A549 treated with ZK216348 at 1 μM for 4 hours (cell line): ENCODE measurements around the gene PAGE4. TPM values are rescaled to one million over a fixed set of nuclear protein-coding genes. Genes with fewer than 3 reads are reported as not detected.

Experiments
- total RNA-seq: library from RNA; stranded (reverse); fragments of 200-300 nt; extraction: Qiagen RNA extraction; gene quantifications from 5 replicates; pipeline ENCODE4 v1.2.3, GENCODE V29; 2022; ENCODE audit warnings: low read depth

The PAGE4 gene, protein sequence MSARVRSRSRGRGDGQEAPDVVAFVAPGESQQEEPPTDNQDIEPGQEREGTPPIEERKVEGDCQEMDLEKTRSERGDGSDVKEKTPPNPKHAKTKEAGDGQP
- total RNA-seq, result not detected in 5 replicates

DNA sequence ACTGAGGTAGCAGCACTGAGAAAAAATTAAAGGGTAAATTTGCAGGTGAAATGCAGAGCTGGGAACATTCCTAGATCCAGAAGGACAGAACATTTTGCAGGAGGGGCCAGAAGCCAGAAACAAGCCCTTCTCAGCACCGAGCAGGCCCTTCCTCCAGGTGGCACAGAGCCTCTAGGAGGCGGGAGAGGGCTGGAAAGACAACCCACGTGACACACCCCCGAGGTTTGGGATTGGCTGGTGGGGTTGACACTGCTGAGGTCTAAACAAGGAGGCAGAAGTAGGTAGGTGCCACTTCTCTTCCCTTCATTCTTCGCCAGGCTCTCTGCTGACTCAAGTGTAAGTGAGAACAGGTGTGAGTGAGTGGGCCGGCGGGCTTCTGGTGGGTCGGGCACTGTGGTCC is at the start of gene PAGE4:
Gene PAGE4, plus strand, starts transcription at position 288 of the 400 bp plus-strand sequence. CDS start 1,126 bp downstream, outside the sequence.

DNA sequence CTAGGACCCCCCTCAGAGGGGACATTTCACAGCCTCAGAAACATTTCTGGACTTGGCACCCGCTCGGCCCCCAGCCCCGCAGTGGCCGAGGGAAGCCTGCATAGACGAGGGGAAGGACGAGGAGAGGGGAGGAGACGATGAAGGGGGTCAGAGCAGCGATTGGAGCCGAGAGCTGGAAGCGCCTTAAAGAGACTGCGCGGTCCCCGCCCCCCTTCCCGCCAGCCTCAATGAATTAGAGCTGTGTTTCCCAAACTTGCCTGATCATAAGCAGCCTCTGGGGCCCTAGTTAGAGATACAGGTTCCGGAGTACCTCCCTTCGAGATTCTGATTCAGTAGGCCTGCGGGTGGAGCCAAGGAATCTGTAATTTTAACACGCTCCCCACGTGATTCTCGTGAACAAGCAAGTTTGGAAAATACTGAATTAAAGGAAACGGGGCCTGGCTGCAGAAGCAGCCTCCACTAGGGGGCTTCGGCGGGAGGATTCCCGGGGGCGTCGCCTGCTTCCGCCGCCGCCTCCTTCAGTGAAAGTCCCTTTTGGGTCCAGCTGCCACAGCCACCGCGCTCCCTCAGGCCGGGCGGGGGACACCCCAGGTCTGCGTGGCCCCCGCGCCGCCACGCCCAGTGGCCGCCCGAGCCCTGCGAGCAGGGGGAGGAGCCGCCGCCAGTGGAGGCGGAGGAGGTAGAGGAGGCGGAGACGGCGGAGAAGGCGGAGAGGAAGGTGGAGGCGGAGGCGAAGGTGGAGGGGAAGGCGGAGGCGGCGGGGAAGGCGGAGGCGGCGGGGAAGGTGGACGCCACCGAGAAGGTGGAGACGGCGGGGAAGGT is 49.9 kb downstream of the PAGE4 start, which contains the start of gene USP27X:
Gene USP27X, plus strand, starts transcription at position 651 of the 822 bp plus-strand sequence. CDS start 824 bp downstream, outside the sequence.

Other genes starting within 250 kb of the PAGE4 start
- not detected in 5 replicates for gene GAGE12H, start 249.4 kb upstream of the PAGE4 start, total RNA-seq
- not detected in 5 replicates for gene GAGE2A, start 239.8 kb upstream of the PAGE4 start, total RNA-seq
- not detected in 5 replicates for gene GAGE1, start 230.3 kb upstream of the PAGE4 start, total RNA-seq
- 0.25 to 0.44 TPM in 2 of 5 replicates, not detected in the others for gene PAGE1, start 133.3 kb upstream of the PAGE4 start, total RNA-seq
- gene USP27X, start 50.2 kb downstream of the PAGE4 start, total RNA-seq, result 3.2 to 4.9 TPM (median 4.6 TPM) in 5 replicates
- gene CLCN5, start 93.3 kb downstream of the PAGE4 start, total RNA-seq, result 1.8 to 3.0 TPM (median 2.5 TPM) in 5 replicates